ENCODE data around the gene PSMD13.

The PSMD13 gene

GRCh38 chr11:276219-276618 is 39.4 kb downstream of the PSMD13 start:
- no peak for TF ChIP-seq CTCF (IDR thresholded peaks at IDR 0.05; ENCODE audit: low read depth, low read length, missing control alignments)
- in situ Hi-C loops (cut with HindIII; ENCODE audit: low pct_ligation_motif_present, low sequenced_read_pairs), result no loop called here
- Histone ChIP-seq H3K4me3 (ENCODE audit: low read depth, low read length) (no peak overlapping the region), H3K36me3 (replicated peaks) (no peaks in the 10 kb centered on the region), H3K27ac (no peak overlapping the region), H3K27me3 (replicated peaks) (peaks cover 38% of the 10 kb centered on the region)
- DNase-seq, result no peak

GRCh38 chr11:278001-278951 is 41.5 kb downstream of the PSMD13 start, which contains the start of gene NLRP6:
Gene NLRP6 (plus strand): TSS chr11:278407. CDS start chr11:278570, 163 bp downstream.
- Histone ChIP-seq H3K36me3 (replicated peaks) (no peaks in the 10 kb centered on the region), H3K27ac (no peak within 1 kb of the TSS), H3K4me3 (ENCODE audit: low read depth, low read length) (no peak within 1 kb of the TSS), H3K27me3 (replicated peaks) (peaks cover 57% of the 10 kb centered on the region)
- no peak for TF ChIP-seq CTCF (IDR thresholded peaks at IDR 0.05; ENCODE audit: low read depth, low read length, missing control alignments)
- in situ Hi-C loops (cut with HindIII; ENCODE audit: low pct_ligation_motif_present, low sequenced_read_pairs), result no loop called here
- no peak for DNase-seq

GRCh38 chr11:279040-279965 is 42.5 kb downstream of the PSMD13 start:
- no peak for TF ChIP-seq CTCF (IDR thresholded peaks at IDR 0.05; ENCODE audit: low read depth, low read length, missing control alignments)
- peaks cover 57% of the 10 kb centered on the region for H3K27me3 ChIP-seq (replicated peaks)
- no peak overlapping the region for H3K27ac ChIP-seq
- H3K36me3 ChIP-seq (replicated peaks), result no peaks in the 10 kb centered on the region
- in situ Hi-C loops (cut with HindIII; ENCODE audit: low pct_ligation_motif_present, low sequenced_read_pairs), result no loop called here
- no peak overlapping the region for H3K4me3 ChIP-seq (ENCODE audit: low read depth, low read length)
- no peak for DNase-seq

- DNase-seq, result no peak
- no peak for TF ChIP-seq CTCF (IDR thresholded peaks at IDR 0.05; ENCODE audit: low read depth, low read length, missing control alignments)
- no peaks in the 10 kb centered on the region for H3K36me3 ChIP-seq (replicated peaks)
- H3K27me3 ChIP-seq (replicated peaks), result peaks cover 57% of the 10 kb centered on the region
- no peak overlapping the region for H3K27ac ChIP-seq
- H3K4me3 ChIP-seq (ENCODE audit: low read depth, low read length), result no peak overlapping the region
- in situ Hi-C loops (cut with HindIII; ENCODE audit: low pct_ligation_motif_present, low sequenced_read_pairs), result no loop called here
These were observed 43.4 kb downstream of the PSMD13 start for GRCh38 chr11:279966-280705.

GRCh38 chr11:280706-281485 is 44.1 kb downstream of the PSMD13 start:
- Histone ChIP-seq H3K27ac (no peak overlapping the region), H3K4me3 (ENCODE audit: low read depth, low read length) (no peak overlapping the region), H3K36me3 (replicated peaks) (no peaks in the 10 kb centered on the region), H3K27me3 (replicated peaks) (peaks cover 57% of the 10 kb centered on the region)
- in situ Hi-C loops (cut with HindIII; ENCODE audit: low pct_ligation_motif_present, low sequenced_read_pairs), result no loop called here
- DNase-seq, result no peak
- TF ChIP-seq CTCF (IDR thresholded peaks at IDR 0.05; ENCODE audit: low read depth, low read length, missing control alignments), result no peak

Data from brain microvascular endothelial cell (primary cell).